ACHN (cell line): Measurements from ENCODE around the gene RHOB.
A peak's percentile ranks its signal among the peaks of the same experiment; 100 is the strongest.
"Not testable (repeated sequence)": the region's sequence is repeated elsewhere in the genome, so short reads cannot be mapped to it uniquely, and the experiment has no call there.

Experiments used
- DNase-seq: peaks from one replicate; pipeline ENCODE4 v3.0.0-alpha.2; 2015
- in situ Hi-C: cut with HindIII; loops from 2 replicates; pipeline ENCODE4 v1.10.0; 2017; ENCODE audit warnings: low sequenced_read_pairs, low pct_ligation_motif_present, low pct_unique_long_range_greater_than_20kb

RHOB gene

GRCh38 chr2:20433249-20433648 lies 13.6 kb upstream of the RHOB start:
- in situ Hi-C loops = loop anchor here (25.0 kb wide), 1 partner anchor 204 kb away; no protein-coding TSS in a partner anchor
- DNase-seq = no peak

GRCh38 chr2:20433946-20434553 lies 12.8 kb upstream of the RHOB start:
- DNase-seq = no peak
- in situ Hi-C loops = loop anchor here (25.0 kb wide), 1 partner anchor 203 kb away; no protein-coding TSS in a partner anchor

- in situ Hi-C loops = loop anchor here (25.0 kb wide), 1 partner anchor 203 kb away; no protein-coding TSS in a partner anchor
- no peak for DNase-seq
Observed at GRCh38 chr2:20434588-20435294, 12.1 kb upstream of the RHOB start.

GRCh38 chr2:20435456-20435855 lies 11.4 kb upstream of the RHOB start:
- in situ Hi-C loops = loop anchor here (25.0 kb wide), 1 partner anchor 202 kb away; no protein-coding TSS in a partner anchor
- not testable (repeated sequence) for DNase-seq

GRCh38 chr2:20436716-20437470 lies 10.0 kb upstream of the RHOB start:
- in situ Hi-C loops = loop anchor here (25.0 kb wide), 1 partner anchor 200 kb away; no protein-coding TSS in a partner anchor
- no peak for DNase-seq

- peak; percentile 48 for DNase-seq
- in situ Hi-C loops = loop anchor here (25.0 kb wide), 1 partner anchor 199 kb away; no protein-coding TSS in a partner anchor
Observed at GRCh38 chr2:20438334-20439192, 8.3 kb upstream of the RHOB start.

GRCh38 chr2:20439193-20439475 lies 7.7 kb upstream of the RHOB start:
- in situ Hi-C loops = loop anchor here (25.0 kb wide), 1 partner anchor 198 kb away; no protein-coding TSS in a partner anchor
- no peak for DNase-seq

GRCh38 chr2:20439503-20439902 lies 7.4 kb upstream of the RHOB start:
- no peak for DNase-seq
- in situ Hi-C loops = loop anchor here (25.0 kb wide), 1 partner anchor 198 kb away; no protein-coding TSS in a partner anchor

- DNase-seq = no peak
- in situ Hi-C loops = loop anchor here (25.0 kb wide), 1 partner anchor 197 kb away; no protein-coding TSS in a partner anchor
Observed at GRCh38 chr2:20440001-20440560, 6.8 kb upstream of the RHOB start.

GRCh38 chr2:20443276-20443920 lies 3.5 kb upstream of the RHOB start:
- in situ Hi-C loops = loop anchor here (25.0 kb wide), 1 partner anchor 194 kb away; no protein-coding TSS in a partner anchor
- DNase-seq = peak; percentile 92

- in situ Hi-C loops = loop anchor here (25.0 kb wide), 1 partner anchor 193 kb away; no protein-coding TSS in a partner anchor
- DNase-seq = peak; percentile 34
Observed at GRCh38 chr2:20444101-20444992, 2.5 kb upstream of the RHOB start.

- DNase-seq = no peak
- in situ Hi-C loops = loop anchor here (25.0 kb wide), 1 partner anchor 192 kb away; no protein-coding TSS in a partner anchor
Observed at GRCh38 chr2:20444993-20445910, 1.6 kb upstream of the RHOB start.

- in situ Hi-C loops = loop anchor here (25.0 kb wide), 1 partner anchor 191 kb away; no protein-coding TSS in a partner anchor
- no peak for DNase-seq
Observed at GRCh38 chr2:20446255-20446916, 488 bp upstream of the RHOB start.

- in situ Hi-C loops = loop anchor here (25.0 kb wide), 1 partner anchor 190 kb away; no protein-coding TSS in a partner anchor
Observed at GRCh38 chr2:20447437-20448245, 767 bp downstream of the RHOB start.

More at GRCh38 chr2:20447437-20448245, 767 bp downstream of the RHOB start:
- DNase-seq = peak; percentile 47
